CD4-positive, alpha-beta T cell treated with Interleukin-2 at 100 ng/mL for 4 hours (primary cell): ENCODE measurements around the gene PPP2R2D.
"Not testable (repeated sequence)": the region's sequence is repeated elsewhere in the genome, so short reads cannot be mapped to it uniquely, and the experiment has no call there.

Experiments
- DNase-seq: peaks from one replicate; pipeline ENCODE4 v3.0.0-alpha.2; 2020; ENCODE audit warnings: low spot score

PPP2R2D gene

GRCh38 chr10:131977323-131978096 lies 76.7 kb downstream of the PPP2R2D start:
- no peak for DNase-seq

GRCh38 chr10:131978366-131978765 lies 77.6 kb downstream of the PPP2R2D start:
- DNase-seq: no peak

GRCh38 chr10:131978851-131979250 lies 78.0 kb downstream of the PPP2R2D start:
- DNase-seq: no peak

- no peak for DNase-seq
Observed at GRCh38 chr10:131979336-131979735, 78.5 kb downstream of the PPP2R2D start.

GRCh38 chr10:131979821-131980270 lies 79.0 kb downstream of the PPP2R2D start:
- DNase-seq: no peak

GRCh38 chr10:131980321-131980720 lies 79.5 kb downstream of the PPP2R2D start:
- DNase-seq: no peak

GRCh38 chr10:131980761-131981428 lies 80.1 kb downstream of the PPP2R2D start:
- no peak for DNase-seq

GRCh38 chr10:131981429-131982184 lies 80.8 kb downstream of the PPP2R2D start, which contains the start of gene BNIP3:
Gene BNIP3, minus strand, starts transcription at chr10:131981923. Its CDS starts 117 bp downstream, at chr10:131981806.
- DNase-seq: peak; percentile 94

GRCh38 chr10:131982185-131982756 lies 81.5 kb downstream of the PPP2R2D start:
- no peak for DNase-seq

GRCh38 chr10:131982796-131983195 lies 82.0 kb downstream of the PPP2R2D start:
- no peak for DNase-seq

GRCh38 chr10:131983780-131984179 lies 83.0 kb downstream of the PPP2R2D start:
- no peak for DNase-seq

- DNase-seq: not testable (repeated sequence)
Observed at GRCh38 chr10:131986851-131987250, 86.0 kb downstream of the PPP2R2D start.

- DNase-seq: not testable (repeated sequence)
Observed at GRCh38 chr10:131987301-131987700, 86.5 kb downstream of the PPP2R2D start.

- not testable (repeated sequence) for DNase-seq
Observed at GRCh38 chr10:131987786-131988185, 87.0 kb downstream of the PPP2R2D start.

- no peak for DNase-seq
Observed at GRCh38 chr10:131991726-131992125, 90.9 kb downstream of the PPP2R2D start.

- no peak for DNase-seq
Observed at GRCh38 chr10:131993275-131993674, 92.5 kb downstream of the PPP2R2D start.

GRCh38 chr10:131994435-131994834 lies 93.6 kb downstream of the PPP2R2D start:
- DNase-seq: no peak

- DNase-seq: no peak
Observed at GRCh38 chr10:131996466-131997365, 95.9 kb downstream of the PPP2R2D start.

- no peak for DNase-seq
Observed at GRCh38 chr10:131997366-131998049, 96.7 kb downstream of the PPP2R2D start.

GRCh38 chr10:131998050-131998844 lies 97.4 kb downstream of the PPP2R2D start:
- no peak for DNase-seq
